ENCODE measurements around the gene MLLT3.

MLLT3 gene

DNA sequence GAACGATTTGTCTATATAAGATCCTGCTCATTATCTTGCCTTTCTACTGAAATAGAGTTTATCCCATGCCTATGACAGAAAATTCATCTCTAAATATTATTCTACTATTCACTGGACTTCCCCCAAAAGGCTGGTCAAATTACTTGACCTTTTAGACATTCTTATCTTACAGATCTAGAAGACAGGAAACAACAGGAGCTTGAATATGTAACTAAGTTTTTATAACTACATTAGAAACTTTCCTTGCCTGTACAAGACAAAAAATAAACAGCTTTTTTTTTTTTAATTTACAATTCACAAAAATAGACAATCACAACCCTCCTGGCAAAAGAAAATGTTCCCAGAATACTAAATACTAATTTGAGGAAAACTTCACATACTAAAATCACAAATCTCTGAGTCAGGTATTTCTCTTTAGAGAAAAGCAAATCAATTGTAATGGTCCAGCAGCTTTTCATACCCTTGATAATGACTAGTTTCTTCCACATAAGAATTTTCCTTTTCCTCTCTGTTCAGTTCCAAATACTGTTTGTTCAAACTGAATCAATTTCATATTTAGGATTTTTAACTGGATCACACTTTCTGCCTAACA, 68.6 kb downstream of the MLLT3 start:
- no peak for DNase-seq

DNA sequence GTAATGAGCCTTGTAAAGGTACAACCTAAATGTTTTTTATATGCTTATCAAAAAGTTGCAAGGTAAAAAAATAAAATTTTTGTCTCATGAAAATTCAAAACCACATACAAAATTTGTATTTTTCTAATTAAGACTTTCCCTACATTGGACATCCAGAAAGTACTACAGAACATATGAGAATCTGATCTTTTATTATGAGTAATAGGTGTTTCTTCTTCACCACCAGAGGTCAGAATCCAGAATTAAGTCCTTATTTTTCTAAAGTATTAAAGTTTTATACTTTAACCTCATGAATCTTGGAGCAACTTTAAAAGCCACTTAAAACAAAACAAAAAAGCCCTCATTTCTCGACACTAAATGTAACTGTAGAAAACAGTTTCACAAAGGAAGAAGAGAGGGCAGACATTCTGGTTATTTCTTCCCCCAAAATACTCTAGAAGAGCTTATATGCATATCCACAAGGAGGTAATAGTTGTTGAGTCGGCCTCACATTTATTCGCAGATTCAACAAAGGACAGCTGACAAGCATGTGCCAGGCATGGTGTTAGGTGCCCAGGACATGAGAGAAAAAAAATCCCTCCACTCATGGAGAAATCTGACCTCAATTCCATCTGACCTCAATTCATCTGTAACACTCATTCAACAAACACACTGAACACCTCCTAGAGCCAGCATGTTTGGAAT, 69.3 kb downstream of the MLLT3 start:
- no peak for DNase-seq

DNA sequence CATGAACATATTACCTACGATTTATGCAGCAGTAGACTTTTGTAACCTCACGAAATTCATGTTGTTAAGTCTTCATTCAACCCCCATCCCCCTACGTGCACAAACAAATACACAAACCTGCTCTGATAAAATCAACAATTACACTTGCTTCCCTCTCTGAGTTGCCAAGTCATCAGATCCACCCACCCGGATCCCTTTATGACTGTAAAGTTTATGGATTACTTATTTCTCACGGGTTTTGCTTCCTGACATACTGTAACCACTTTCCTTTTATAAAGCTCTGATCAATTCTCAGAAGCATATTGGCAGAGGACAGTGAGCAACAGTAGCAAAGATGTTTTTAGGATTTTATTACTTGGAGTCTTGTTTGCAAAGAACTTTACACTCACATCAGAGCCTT, 70.5 kb downstream of the MLLT3 start:
- no peak for DNase-seq

DNA sequence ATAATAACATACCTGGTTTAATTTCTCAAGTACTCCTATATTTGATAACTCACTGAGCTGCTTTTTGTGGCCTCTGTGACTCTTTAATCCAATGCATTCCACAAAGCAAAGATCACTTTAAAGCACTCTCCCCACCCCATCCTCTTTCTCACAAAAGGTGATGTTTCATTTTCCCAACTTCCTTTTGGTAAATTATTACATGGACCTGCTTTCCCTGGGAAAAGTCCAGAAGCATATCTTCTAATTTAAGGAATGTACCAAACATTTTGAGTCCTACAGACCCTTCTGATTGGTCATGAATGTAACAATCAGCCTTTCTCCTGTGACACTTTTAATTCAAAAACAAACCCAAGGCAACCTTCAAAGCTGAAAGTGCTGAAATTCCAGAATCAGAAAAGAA, 71.1 kb downstream of the MLLT3 start:
- DNase-seq = no peak

DNA sequence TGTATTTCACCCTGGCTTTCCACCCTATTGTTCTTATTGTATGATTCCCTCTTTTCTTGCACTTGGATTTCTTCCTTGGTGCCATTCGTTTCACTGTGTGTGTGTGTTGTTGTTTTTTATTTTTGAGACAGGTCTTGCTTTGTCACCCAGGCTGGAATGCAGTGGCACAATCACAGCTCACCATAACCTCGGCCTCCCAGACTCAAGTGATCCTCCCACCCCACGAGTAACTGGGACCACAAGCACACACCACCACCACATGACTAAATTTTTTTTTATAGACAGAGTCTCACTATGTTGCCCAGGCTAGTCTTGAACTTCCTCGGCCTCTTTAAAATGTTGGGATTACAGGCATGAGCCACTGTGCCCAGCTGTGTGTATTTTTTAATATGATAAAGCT, 72.0 kb downstream of the MLLT3 start:
- no peak for DNase-seq

DNA sequence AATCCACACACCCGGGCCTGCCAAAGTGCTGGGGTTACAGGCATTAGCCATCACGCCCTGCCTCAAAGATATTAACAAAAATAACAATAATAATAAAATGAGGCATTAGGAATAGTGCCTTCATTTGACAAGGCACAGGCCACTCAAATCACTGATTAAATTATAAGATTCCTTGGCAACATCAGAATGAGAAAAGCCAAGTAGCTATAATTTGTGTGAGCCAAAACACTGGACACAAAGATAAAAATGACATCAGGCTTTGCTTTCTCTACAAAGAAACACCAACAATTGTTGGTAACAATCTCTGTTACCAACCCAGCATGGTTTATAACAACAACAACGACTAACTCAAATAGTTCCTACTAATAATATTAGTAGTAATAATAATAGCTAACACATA, 73.2 kb downstream of the MLLT3 start:
- no peak for DNase-seq

DNA sequence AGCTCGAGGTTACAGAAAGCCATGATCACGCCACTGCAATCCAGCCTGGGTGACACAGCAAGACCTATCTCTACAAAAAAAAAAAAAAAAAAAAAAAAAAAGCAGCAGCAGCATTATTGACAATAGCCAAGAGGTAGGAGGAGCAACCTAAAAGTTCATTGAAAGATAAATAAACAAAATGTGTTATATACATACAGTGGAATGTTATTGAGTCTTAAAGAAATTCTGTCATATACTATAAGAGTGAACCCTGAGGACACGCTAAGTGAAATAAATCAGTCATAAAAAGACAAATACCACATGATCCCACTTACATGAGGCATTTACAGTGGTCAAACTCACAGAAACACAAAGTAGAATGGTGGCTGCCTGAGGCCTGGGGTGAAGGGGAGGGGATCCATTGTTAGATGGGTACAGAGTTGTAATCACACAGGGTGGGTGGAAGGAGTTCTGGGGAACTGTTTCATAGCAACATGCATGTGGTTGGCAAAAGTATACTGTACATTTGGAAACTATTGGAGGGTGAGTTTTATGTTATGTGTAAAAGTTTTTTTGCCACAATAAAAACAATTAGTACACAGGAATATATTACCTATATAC, 77.2 kb downstream of the MLLT3 start:
- no peak for DNase-seq

DNA sequence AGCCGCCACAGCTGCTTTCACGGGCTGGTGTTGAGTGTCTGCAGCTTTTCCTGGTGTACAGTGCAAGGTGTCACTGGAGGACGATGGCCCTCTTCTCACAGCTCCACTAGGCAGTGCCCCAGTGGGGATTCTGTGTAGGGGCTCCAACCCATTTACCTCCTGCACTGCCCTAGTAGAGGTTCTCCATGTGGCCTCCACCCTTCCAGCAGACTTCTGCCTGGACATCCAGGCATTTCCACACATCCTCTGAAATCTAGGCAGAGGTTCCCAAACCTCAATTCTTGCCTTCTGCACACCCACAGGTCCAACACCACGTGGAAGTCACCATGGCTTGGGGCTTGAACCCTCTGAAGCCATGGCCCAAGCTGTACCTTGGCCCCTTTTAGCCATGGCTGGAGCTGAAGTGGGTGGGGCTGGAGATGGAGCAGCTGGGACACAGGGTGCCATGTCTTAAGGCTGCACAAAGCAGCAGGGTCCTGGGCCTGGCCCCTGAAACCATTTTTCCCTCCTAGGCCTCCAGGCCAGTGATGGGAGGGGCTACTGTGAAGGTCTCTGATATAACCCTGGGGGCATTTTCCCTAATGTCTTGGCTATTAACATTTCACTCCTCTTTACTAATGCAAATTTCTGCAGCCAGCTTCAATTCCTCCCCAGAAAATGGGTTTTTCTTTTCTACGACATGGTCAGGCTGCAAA, 82.0 kb downstream of the MLLT3 start:
- no peak for DNase-seq

DNA sequence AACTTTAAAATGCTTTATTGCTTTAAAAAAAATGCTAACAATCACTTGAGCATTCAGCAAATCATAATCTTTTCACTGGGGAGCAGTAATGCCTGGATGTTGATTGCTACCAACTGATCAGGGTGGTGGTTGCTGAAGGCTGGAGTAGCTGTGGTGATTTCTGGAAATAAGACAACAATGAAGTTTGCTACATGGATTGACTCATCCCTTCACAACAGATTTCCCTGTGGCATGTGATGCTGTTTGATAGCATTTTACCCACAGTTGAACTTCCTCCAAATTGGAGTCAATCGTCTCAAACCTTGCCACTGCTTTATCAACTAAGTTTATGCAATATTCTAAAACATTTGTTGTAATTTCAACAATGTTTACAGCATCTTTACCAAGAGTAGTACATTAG, 83.3 kb downstream of the MLLT3 start:
- DNase-seq = no peak

DNA sequence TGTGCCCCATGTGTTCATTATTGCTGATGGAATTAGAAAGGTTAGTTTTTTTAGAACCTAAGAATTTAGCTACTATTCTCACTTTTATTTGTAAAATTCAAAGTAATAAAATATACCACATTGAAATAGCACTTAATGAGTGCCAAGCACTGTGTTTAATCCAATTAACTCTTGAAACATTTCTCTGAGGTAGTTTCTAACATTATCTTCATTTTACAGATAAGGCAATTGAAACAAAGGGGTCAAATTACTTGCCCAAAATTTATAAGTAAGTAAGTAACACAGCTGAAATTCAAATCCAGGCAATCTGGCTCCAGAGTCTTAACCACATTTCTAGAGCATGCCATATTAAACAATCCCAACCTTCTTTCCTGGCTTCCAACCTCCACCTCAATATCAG, 84.2 kb downstream of the MLLT3 start:
- no peak for DNase-seq

DNA sequence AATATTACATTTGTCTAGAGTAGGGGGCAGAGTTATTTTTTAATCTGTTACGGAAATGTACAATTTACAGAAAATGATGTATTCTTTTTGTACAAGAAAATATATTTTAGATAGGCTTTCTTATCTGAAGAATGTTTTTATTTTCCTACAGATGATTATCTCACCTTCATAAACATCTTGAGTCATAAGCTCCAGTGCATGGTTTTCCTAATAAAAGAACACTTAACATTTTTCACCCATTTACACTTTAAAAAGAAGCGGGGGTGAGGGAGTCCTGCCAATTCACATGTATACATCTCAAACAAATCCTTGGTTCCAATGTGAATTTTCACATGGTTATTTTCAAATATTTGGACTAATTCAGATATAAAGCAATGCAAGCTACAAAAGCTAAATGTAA, 85.0 kb downstream of the MLLT3 start:
- no peak for DNase-seq

DNA sequence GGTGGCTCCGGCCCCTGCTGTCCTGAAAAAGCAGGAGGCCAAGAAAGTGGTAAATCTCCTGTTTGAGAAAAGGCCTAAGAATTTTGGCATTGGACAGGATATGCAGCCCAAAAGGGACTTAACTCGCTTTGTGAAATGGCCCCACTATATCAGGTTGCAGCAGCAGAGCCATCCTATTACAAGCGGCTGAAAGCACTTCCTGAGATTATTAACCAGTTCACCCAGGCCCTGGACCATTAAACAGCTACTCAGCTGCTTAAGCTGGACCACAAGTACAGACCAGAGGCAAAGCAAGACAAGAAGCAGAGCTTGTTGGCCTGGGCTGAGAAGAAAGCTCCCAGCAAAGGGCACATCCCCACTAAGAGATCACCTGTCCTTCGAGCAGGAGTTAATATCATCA, 89.7 kb downstream of the MLLT3 start:
- no peak for DNase-seq

DNA sequence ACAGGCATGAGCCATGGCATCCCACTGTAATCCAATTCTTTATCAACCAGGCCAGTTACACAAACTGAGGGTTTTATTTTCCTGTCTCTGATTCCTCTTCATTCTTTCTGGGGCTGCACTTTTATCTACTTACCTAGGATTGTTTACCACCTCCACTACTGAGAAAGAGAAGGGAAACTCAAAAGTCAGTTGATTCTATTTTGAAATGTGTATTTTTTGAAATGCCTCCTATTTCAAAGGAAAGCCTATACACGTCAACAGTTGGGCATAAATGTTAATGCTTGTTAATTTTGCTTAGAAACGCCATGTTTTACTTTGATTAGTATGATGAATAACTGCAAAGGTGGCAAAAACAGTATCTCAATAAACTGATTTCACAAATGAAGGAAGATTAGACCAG, 92.5 kb downstream of the MLLT3 start:
- DNase-seq = no peak

DNA sequence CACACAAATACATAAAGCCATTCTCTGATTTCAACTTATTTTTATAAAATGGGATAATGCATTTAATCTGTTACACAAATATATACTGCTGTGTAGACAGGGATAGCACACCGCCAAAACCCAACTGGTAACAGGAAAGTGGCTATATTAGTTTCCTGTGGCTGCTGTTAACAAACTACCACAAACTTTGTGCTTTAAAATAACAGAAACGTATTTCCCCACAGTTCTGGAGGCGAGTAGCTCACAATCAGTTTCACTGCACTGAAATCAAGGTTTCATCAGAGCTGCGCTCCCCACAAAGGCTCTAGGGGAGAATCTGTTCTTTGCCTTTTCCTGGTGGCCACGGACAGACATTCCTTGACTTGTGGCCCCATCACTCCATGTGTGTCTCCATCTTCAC, 94.0 kb downstream of the MLLT3 start:
- no peak for DNase-seq

DNA sequence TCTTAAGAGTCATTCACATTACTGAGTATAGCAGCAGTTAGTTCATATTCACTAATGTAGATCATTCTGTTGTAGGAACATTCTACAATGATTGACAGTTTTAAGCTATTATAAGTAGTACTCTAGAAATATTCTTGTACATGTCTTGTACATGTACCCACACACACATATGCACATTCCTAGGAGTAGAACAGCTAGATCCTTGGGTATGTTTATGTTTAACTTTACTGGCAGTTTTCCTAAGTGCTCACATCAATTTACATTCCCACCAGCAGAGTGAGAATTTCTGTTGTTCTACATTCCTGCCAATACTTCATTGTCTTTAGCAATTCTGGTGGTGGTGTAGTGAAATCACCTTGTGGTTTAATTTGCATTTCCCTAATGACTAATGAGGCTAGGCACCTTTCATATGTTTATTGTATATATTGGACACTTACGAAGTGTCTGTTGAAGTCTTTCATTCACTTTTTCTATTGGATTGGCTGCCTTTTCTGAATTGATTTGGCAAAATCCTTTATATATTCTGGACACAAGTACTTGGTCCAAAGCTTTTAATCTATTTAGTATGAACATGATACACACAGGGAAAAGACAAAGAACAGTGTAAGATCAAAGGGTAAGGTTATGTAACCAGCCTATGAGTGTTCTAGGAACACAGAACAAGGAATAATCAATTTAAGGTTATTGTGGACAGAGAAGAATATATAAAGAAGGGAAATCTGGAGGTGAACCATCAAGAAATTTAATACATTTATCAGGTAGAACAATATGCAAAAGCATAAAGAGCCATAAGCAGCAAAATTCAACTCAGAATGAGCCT, 95.6 kb downstream of the MLLT3 start:
- no peak for DNase-seq

DNA sequence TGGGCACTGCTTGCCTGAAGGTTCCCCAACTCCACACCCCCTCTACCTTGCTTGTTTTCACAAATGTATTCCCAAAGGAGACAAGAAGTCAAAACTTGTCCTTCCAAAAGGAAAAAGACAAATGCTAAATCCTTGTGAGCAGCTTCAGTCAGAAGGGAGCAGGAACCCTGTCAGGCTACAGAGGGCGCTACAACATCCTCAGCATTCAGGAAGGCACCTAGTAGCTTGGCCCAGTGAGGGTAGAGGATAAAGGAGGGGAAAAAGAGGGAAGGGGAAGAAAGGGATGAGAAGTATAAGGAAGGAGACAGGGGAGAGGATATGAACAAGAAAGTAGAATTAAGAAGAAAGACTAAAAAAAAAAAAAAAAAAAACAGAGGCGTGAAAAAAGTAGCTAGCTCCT, 97.5 kb downstream of the MLLT3 start:
- no peak for DNase-seq

DNA sequence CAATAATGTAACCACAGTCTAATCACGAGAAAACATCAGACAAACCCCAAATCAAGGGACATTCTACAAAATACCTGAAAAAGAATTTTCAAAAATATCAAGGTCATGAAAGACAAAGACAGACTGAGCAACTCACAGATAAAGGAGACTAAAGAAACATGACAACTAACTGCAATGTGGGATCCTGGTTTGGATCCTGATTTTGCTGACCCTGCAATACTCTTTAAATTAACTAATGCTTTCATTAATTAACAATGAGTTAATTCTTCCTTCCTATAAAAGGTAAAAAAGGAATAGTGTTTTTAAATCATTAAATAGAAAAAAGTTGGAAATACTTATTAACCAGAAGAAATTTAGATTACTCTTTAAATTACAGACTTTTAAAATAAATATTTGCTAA, 103.6 kb downstream of the MLLT3 start:
- no peak for DNase-seq

DNA sequence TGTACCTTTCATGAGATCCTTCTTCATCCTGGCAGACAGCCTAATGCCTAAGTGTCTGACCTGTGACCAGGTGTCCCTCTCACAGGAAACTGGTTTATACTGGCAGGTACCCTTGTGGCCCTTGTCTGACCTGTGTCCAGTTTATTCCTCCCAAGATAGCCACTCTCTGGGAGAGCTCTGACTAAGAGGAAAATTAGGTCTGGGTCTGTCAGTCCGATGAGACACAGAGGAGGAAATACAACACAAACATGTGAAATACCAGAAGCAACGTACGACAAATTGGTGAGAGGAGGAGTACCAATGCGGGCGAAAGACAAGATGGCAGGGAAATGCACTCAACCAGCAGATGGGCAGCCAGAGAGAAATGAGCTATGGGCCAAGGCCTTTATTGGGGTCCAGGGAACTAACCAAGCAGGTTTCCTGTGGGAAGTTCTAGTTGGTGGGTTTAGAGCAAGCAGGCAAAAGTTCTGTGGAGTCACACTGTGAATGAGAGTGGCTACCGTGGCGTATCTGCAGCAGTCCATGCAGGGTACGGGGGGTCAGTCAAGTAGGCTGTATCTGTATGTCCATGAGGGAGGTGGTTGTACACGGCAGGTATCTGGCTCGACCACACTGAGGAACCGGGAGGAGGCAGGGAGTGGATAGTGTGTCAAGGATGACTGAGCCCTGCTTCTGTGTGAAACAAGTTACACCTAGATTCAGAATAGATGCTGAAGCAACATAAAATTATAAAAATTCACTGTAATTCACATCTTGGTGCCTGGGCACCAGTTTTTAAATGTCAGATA, 109.0 kb downstream of the MLLT3 start:
- DNase-seq = no peak

DNA sequence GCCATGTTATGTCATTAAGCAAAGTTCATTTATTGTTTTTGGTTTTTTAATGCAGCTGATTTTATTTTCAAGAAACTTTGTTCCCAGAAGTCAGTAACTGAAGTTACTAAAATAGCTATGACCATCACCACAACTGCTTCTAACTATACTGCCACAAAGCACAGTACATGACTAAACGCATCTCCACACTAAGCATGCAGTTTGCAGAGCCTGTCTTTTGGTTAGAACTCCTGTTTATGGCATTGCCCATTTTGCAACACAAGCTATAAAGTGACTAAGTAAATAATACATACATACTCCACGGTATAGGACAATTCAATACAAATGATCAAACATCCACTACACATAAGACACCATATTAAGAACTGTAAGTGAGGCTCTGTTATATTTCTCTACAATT, 109.7 kb downstream of the MLLT3 start:
- DNase-seq = no peak

DNA sequence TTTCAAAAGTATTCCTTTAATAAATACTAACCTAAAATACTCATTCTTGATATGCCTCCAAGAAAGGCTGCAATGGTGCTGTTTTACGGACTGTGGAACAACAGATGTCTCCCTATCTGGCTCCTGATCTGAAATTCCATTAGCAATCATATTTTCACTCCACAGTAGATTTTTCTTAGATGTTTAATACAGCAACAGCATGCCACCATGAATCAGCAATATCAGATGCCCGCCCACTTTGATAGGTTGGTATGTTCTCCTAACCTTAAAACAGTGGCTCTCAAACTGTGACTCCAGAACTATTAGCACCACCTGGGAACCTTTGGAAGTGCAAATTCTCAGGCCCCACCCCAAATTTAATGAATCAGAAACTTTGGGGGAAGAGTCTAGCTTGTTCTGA, 110.2 kb downstream of the MLLT3 start:
- DNase-seq = no peak

DNA sequence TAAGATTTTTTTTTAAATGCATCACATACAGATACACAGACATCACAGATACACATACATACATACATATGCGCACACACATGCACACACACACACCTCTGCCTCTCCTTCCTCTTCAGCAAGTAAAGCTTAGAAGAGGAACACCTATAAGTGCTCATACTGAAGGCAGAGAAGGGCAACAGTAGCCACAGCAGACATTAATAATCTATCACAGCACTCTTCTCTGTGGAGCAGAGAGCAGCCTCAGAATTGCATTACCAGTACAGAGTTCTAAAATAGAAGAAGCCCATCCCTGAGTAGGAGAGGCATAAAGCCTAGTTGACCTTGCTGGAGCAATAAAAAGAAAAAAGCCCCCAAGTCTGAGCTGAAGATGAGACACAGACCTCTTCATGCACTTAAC, 110.6 kb downstream of the MLLT3 start:
- DNase-seq = no peak

DNA sequence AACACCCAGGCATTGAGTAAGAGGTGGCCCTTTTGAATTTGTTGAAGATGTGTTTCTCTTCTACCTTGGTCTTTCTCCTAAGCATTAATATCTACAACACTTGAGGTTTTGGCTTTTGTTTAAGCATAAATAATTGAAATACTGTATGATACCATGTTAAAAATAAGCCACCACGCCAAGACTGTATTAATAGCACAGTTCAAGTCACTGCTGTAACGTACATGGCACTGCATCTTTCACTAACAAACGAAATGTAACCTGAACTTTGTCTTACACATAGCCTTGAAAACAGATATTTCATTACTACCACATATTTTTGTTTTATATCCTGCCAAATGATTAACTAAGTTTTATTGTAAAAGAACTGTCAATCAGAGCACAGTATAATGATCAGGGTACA, 112.8 kb downstream of the MLLT3 start:
- DNase-seq = no peak

DNA sequence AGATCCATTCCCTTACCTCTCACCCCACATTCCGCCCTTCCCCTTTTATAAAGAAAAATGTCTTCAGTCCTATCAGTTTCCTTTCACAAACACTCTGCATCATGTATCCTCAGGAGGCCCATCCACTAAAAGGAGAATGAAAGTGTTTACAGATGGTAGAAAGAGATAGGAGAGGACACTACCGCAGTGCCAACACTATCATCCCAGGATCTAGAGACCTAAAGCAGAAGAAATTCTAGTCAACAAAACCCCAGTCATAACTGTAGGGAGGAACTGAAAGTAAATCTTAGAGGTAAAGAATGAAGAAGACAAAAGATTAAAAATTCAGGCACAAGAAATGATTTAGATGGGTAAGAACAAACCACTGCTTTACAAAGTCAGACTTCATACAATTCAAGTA, 114.1 kb downstream of the MLLT3 start:
- no peak for DNase-seq
